Measurements from ENCODE around the gene SYNC.
A peak's percentile ranks its signal among the peaks of the same experiment; 100 is the strongest.
"Not testable (repeated sequence)": the region's sequence is repeated elsewhere in the genome, so short reads cannot be mapped to it uniquely, and the experiment has no call there.

Gene SYNC

GRCh38 chr1:32693455-32694174, 9.0 kb downstream of the SYNC start:
- no peak for DNase-seq (ENCODE audit: low read depth)

DNA sequence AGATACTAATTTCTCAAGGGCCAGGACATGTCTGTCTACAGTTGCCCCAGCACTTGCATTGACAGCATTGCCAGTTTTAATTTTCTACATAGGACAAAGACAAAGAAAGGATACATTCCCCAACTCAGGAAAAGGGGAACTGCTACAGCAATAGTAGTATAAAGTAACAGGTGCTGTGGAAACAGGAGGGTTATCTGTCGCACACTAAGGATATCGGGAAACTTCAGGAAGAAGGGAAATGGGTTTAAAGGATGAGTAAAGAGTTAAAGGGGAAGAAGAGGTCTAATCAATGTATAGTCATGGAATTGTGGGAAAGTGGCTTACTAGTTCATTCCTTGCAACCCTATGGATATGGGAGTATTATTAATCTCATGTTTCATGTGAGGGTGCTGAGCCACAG, 16.2 kb downstream of the SYNC start:
- DNase-seq (ENCODE audit: low read depth), result no peak

DNA sequence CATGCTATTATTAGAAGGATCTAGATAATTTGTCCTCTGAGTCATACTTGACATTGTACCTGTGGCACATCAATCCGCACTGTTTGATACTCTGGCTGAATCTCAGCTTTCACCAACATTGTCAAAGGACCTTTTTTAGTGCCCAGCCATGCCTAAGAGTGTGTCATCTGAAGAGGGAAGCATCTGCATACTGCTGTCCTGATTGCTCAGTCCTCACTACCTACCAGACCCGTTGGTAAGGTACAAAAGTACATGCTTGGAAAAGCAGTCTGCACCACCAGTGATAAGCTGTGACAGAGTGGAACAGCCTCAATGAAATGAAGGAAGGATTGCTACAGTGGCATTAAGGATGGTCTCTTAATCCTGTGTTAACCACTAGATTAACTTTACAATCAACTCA, 17.1 kb downstream of the SYNC start:
- no peak for DNase-seq (ENCODE audit: low read depth)

DNA sequence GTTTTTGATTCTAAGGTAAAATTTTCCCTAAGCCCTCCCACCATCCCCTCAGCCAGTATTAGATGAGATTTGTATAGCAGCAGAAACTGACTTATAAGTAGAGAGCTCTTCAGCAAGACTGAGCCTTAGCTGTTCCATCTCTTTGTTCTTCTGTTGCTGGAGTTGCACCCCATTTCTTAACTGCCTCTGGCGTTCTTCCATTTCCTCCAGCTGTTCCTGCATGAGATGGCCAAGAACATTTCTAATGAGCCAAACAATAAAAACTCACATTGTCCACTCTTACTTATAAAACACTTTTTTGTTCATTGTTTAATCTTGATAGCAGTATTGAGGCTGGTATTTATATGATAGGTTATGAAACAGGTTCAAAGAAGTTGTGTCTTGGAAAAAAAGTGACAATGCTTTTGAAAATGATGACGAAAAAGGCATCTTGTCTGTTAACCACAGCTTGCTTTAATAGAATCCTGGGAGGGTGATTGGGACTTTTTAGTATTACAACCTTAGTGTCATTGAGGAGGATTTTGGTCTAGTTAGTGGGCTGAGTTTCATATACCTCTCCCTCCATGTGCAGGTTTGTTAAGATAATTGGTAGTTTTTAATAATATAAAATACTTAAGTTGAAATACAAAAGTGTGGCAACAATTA, 18.3 kb downstream of the SYNC start:
- no peak for DNase-seq (ENCODE audit: low read depth)

DNA sequence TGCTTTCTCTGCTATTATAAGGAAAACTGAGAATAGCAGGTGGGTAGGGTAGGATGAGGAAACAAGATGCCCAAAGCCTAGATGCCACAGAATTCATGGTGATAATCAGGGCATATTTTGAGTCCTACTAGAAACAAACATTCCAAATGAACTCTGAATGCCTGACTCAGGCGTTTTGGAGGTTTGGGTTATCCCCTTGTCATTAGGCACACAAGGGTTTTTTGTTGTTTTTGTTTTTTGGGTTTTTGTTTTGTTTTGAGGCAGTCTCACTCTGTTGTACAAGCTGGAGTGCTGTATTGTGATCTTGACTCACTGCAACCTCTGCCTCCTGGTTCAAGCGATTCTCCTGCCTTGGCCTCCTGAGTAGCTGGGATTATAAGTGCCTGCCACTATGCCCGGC, 19.2 kb downstream of the SYNC start:
- no peak for DNase-seq (ENCODE audit: low read depth)

- no peak for DNase-seq (ENCODE audit: low read depth)
Observed at GRCh38 chr1:32681999-32682398, 20.6 kb downstream of the SYNC start.

DNA sequence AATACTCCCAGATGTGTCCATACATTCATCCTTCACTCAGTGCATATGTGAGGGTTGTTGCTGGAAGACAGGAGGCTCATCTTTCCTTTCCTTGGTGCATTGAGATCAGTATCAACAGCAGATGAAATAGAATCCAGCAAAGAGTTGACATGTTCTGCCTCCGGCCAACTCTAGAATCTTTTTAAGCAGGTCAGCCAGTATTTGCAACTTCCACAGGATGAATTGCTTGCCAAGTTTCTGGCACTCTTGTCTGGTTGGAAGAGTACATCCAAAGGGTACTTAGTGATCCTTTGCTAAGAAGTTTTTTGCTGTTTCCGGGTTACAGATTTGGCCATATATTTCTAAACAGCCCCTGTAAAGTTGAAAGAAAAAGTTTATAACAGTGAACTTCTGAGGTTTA, 21.1 kb downstream of the SYNC start:
- no peak for DNase-seq (ENCODE audit: low read depth)

- no peak for DNase-seq (ENCODE audit: low read depth)
Observed at GRCh38 chr1:32680642-32681041, 21.9 kb downstream of the SYNC start.

- DNase-seq (ENCODE audit: low read depth), result not testable (repeated sequence)
Observed at GRCh38 chr1:32679993-32680392, 22.6 kb downstream of the SYNC start.

- DNase-seq (ENCODE audit: low read depth), result no peak
Observed at GRCh38 chr1:32676945-32677344, 25.6 kb downstream of the SYNC start.

GRCh38 chr1:32668716-32669115, 33.9 kb downstream of the SYNC start:
- not testable (repeated sequence) for DNase-seq (ENCODE audit: low read depth)

GRCh38 chr1:32666901-32667566, 35.5 kb downstream of the SYNC start:
- no peak for DNase-seq (ENCODE audit: low read depth)

- DNase-seq (ENCODE audit: low read depth), result no peak
Observed at GRCh38 chr1:32665915-32666314, 36.7 kb downstream of the SYNC start.

GRCh38 chr1:32659581-32659980, 43.0 kb downstream of the SYNC start:
- no peak for DNase-seq (ENCODE audit: low read depth)

DNA sequence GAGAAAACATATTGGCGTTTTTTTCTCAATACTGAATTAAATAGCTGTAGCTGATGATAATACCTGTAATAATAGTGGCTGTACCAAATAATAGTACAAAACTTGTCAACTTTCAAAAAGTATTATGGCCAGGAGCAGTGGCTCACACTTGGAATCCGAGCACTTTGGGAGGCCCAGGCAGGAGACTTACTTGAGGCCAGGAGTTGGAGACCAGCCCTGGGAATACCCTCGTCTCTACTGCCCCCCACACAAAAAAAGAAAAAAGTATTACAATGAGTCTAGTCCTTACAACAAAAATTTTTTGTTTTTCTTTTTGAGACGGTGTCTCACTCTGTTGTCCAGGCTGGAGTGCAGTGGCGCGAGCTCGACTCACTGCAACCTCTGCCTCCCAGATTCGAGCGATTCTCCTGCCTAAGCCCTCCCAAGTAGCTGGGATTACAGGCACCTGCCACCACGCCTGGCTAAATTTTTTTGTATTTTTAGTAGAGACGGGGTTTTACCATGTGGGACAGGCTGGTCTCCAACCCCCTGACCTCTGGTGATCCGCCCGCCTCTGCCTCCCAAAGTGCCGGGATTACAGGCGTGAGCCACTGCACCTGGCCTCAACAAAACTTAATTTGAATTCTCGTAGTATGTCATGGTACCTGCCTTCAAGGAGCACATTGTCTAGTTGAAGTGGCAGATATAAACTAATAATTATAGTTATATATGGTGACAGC, 50.2 kb downstream of the SYNC start:
- no peak for DNase-seq (ENCODE audit: low read depth)

DNA sequence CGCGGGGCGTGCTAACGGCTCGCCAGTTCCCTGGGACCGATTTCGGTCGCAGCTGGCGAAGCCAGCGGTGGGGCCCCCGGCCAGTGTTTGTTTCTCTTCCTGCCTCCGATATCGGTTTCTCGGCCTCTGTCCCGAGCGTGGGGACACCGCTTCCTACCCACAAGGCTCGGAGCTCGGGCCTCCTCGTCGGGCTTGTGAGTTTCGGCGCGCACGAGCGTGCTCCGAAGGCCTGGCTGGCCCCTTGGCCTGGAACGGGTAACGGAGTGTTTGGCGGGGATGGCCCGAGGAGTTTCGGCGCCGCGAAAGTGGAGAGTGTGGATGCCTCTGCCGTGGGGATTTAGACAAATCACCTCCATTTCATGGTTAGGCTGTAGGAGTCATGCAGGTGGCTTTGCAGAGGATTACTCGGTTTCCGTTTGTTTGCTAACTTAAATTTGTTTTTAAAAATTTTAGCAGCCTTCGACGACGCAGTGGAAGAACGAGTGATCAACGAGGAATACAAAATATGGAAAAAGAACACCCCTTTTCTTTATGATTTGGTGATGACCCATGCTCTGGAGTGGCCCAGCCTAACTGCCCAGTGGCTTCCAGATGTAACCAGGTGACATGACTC, 51.0 kb downstream of the SYNC start:
- DNase-seq (ENCODE audit: low read depth), result no peak

- peak; percentile 99 for DNase-seq (ENCODE audit: low read depth)
Observed at GRCh38 chr1:32650752-32651460, 51.7 kb downstream of the SYNC start, which contains the start of gene RBBP4. RBBP4 (plus strand) TSS chr1:32651208; CDS start chr1:32651307, 99 bp downstream.

- peak; percentile 79 for DNase-seq (ENCODE audit: low read depth)
Observed at GRCh38 chr1:32650248-32650751, 52.3 kb downstream of the SYNC start, which contains the start of gene ZBTB8OS. ZBTB8OS (minus strand) TSS chr1:32650550; CDS start chr1:32650529, 21 bp downstream.

- DNase-seq (ENCODE audit: low read depth), result no peak
Observed at GRCh38 chr1:32647308-32648134, 55.0 kb downstream of the SYNC start.

GRCh38 chr1:32644426-32644825, 58.1 kb downstream of the SYNC start:
- DNase-seq (ENCODE audit: low read depth), result no peak

Measured in activated T-helper 1 cell treated with Interleukin-2 at 50 U/mL for 16 hours (primary cell).